WERI-Rb-1 (cell line): ENCODE data around the gene UBE2G2.

ENCODE experiments used
- DNase-seq: peaks from one replicate; pipeline ENCODE4 v3.0.0-alpha.2; 2020
- H3K27ac ChIP-seq: fragments of 250-450 bp; sonication (Bioruptor Pico); 2 replicates; pipeline ENCODE4 v1.5.1; 2020; ENCODE audit warnings: mild to moderate bottlenecking, moderate library complexity
- H3K27me3 ChIP-seq: fragments of 250-450 bp; sonication (Bioruptor Pico); 2 replicates; pipeline ENCODE4 v1.5.1; 2021; ENCODE audit warnings: mild to moderate bottlenecking, low read depth, moderate library complexity; ENCODE audit not compliant: insufficient read depth, severe bottlenecking
- H3K36me3 ChIP-seq: fragments of 250-450 bp; sonication (Bioruptor Pico); 2 replicates; pipeline ENCODE4 v1.5.1; 2020; ENCODE audit warnings: mild to moderate bottlenecking, moderate library complexity
- H3K4me3 ChIP-seq: 2 replicates; pipeline ENCODE4 v1.5.1; 2011; ENCODE audit warnings: low read depth, mild to moderate bottlenecking, control low read depth, low read length
- H3K9me3 ChIP-seq: fragments of 250-450 bp; sonication (Bioruptor Pico); 2 replicates; pipeline ENCODE4 v1.5.1; 2021; ENCODE audit warnings: mild to moderate bottlenecking, moderate library complexity; ENCODE audit not compliant: severe bottlenecking
- CTCF ChIP-seq: IDR thresholded peaks from 2 replicates; pipeline ENCODE4 v1.5.1; 2011; ENCODE audit warnings: low read depth, mild to moderate bottlenecking, control low read depth, inconsistent platforms, low read length

The UBE2G2 gene

GRCh38 chr21:44730028-44730395, 71.6 kb downstream of the UBE2G2 start:
- no peaks in the 10 kb centered on the region for H3K36me3 ChIP-seq
- H3K4me3 ChIP-seq = no peak overlapping the region
- DNase-seq = no peak
- TF ChIP-seq CTCF = no peak
- no peak overlapping the region; the same call in 1 of the 2 replicates for H3K27ac ChIP-seq
- no peaks in the 10 kb centered on the region for H3K27me3 ChIP-seq
- H3K9me3 ChIP-seq = peaks cover 25% of the 10 kb centered on the region

GRCh38 chr21:44729336-44730027, 72.1 kb downstream of the UBE2G2 start:
- no peaks in the 10 kb centered on the region for H3K27me3 ChIP-seq
- no peak for DNase-seq
- H3K4me3 ChIP-seq = no peak overlapping the region
- no peak for TF ChIP-seq CTCF
- no peaks in the 10 kb centered on the region for H3K36me3 ChIP-seq
- peaks cover 25% of the 10 kb centered on the region for H3K9me3 ChIP-seq
- no peak overlapping the region for H3K27ac ChIP-seq

- no peaks in the 10 kb centered on the region for H3K36me3 ChIP-seq
- no peak for TF ChIP-seq CTCF
- H3K4me3 ChIP-seq = no peak overlapping the region
- no peak for DNase-seq
- H3K27me3 ChIP-seq = no peaks in the 10 kb centered on the region
- no peak overlapping the region for H3K27ac ChIP-seq
- peaks cover 27% of the 10 kb centered on the region for H3K9me3 ChIP-seq
Observed at GRCh38 chr21:44728716-44729115, 72.9 kb downstream of the UBE2G2 start.

GRCh38 chr21:44727757-44728156, 73.9 kb downstream of the UBE2G2 start:
- Histone ChIP-seq H3K4me3 (no peak overlapping the region), H3K9me3 (peaks cover 29% of the 10 kb centered on the region), H3K27ac (no peak overlapping the region), H3K36me3 (no peaks in the 10 kb centered on the region), H3K27me3 (no peaks in the 10 kb centered on the region)
- no peak for DNase-seq
- TF ChIP-seq CTCF = no peak

GRCh38 chr21:44727321-44727720, 74.3 kb downstream of the UBE2G2 start:
- Histone ChIP-seq H3K4me3 (no peak overlapping the region), H3K36me3 (no peaks in the 10 kb centered on the region), H3K27ac (no peak overlapping the region), H3K27me3 (no peaks in the 10 kb centered on the region), H3K9me3 (peaks cover 27% of the 10 kb centered on the region)
- DNase-seq = no peak
- no peak for TF ChIP-seq CTCF

- no peak for TF ChIP-seq CTCF
- peaks cover 27% of the 10 kb centered on the region for H3K9me3 ChIP-seq
- H3K36me3 ChIP-seq = no peaks in the 10 kb centered on the region
- H3K27me3 ChIP-seq = no peaks in the 10 kb centered on the region
- DNase-seq = no peak
- no peak overlapping the region for H3K4me3 ChIP-seq
- no peak overlapping the region for H3K27ac ChIP-seq
Observed at GRCh38 chr21:44726826-44727225, 74.8 kb downstream of the UBE2G2 start.
